Karpas-422 (cell line): ENCODE results near the gene GALNT1. TPM values are rescaled to one million over a fixed set of nuclear protein-coding genes. Genes with fewer than 3 reads are reported as not detected.

ENCODE experiments used
- DNase-seq: peaks from one replicate; pipeline ENCODE4 v3.0.0-alpha.2; 2015
- H2AFZ ChIP-seq: fragments of 200-600 bp; sonication (generic); 2 replicates; pipeline ENCODE4 v1.6.1; 2014; ENCODE audit warnings: antibody characterized with exemption, low read length, mixed read lengths
- H3K27ac ChIP-seq: fragments of 200-600 bp; sonication (generic); 2 replicates; pipeline ENCODE4 v1.5.1; 2014; ENCODE audit warnings: mild to moderate bottlenecking, low read length, moderate library complexity
- H3K27me3 ChIP-seq: fragments of 200-600 bp; sonication (generic); 2 replicates; pipeline ENCODE4 v1.6.1; 2014; ENCODE audit warnings: low read length, mixed read lengths
- H3K36me3 ChIP-seq: fragments of 200-600 bp; sonication (generic); 2 replicates; pipeline ENCODE4 v1.6.1; 2014; ENCODE audit warnings: low read length, mixed read lengths; ENCODE audit not compliant: insufficient read depth
- H3K4me1 ChIP-seq: fragments of 200-600 bp; sonication (generic); 2 replicates; pipeline ENCODE4 v1.6.1; 2014; ENCODE audit warnings: mild to moderate bottlenecking, low read length, mixed read lengths
- H3K4me2 ChIP-seq: fragments of 200-600 bp; sonication (generic); 2 replicates; pipeline ENCODE4 v1.6.1; 2014; ENCODE audit warnings: low read length, low read depth, mild to moderate bottlenecking; ENCODE audit not compliant: poor library complexity, severe bottlenecking
- H3K4me3 ChIP-seq: fragments of 200-600 bp; sonication (generic); 2 replicates; pipeline ENCODE4 v1.5.1; 2014; ENCODE audit warnings: mild to moderate bottlenecking, antibody characterized with exemption, low read length, mixed read lengths
- H3K79me2 ChIP-seq: fragments of 200-600 bp; sonication (generic); 2 replicates; pipeline ENCODE4 v1.6.1; 2014; ENCODE audit warnings: mild to moderate bottlenecking, low read length, mixed read lengths
- H3K9ac ChIP-seq: fragments of 200-600 bp; sonication (generic); 2 replicates; pipeline ENCODE4 v1.6.0; 2014; ENCODE audit warnings: low read length
- H3K9me2 ChIP-seq: fragments of 200-600 bp; sonication (generic), shearing (Covaris generic); replicated peaks from 2 replicates; pipeline ENCODE4 v1.6.0; 2014; ENCODE audit warnings: mild to moderate bottlenecking, low read length, moderate library complexity; ENCODE audit not compliant: insufficient read depth
- H3K9me3 ChIP-seq: fragments of 300-700, 200-600 bp; sonication (generic); 2 replicates; pipeline ENCODE4 v1.6.1; 2014; ENCODE audit warnings: low read length, mixed read lengths
- H4K20me1 ChIP-seq: fragments of 200-600 bp; sonication (generic); 2 replicates; pipeline ENCODE4 v1.6.1; 2014; ENCODE audit warnings: mild to moderate bottlenecking, antibody characterized with exemption, low read length, low read depth; ENCODE audit not compliant: insufficient read depth
- total RNA-seq: library from RNA; depleted of rRNA; stranded (reverse); fragments of >200 nt; shearing (Covaris generic); gene quantifications from 2 replicates; pipeline ENCODE4 v1.2.3, GENCODE V29; 2014; ENCODE audit warnings: low replicate concordance

Gene GALNT1
- total RNA-seq, 1 experiment from 2014 or later, result 259 TPM

DNA sequence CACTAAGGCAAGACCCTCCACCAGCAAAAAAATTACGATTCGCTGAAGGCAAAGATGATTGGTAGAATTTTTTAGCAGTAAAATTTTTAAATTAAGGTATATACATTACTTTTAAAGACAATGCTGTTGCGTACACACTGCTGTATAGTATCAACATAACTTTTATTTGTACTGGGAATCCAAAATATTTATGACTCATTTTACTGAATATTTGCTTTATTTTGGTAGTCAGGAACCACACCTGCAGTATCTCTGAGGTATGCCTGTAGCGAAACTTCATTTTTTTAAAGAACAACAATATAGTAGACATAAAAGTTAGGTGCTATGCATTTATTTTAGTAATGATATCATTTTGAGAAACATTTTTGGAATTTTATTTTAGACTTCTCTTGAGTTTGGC is 57.8 kb downstream of the GALNT1 start:
- Histone ChIP-seq H3K27ac (no peak overlapping the region), H4K20me1 (no peaks in the 10 kb centered on the region), H3K9ac (no peak overlapping the region), H3K9me2 (no peaks in the 10 kb centered on the region), H3K4me3 (no peak overlapping the region), H3K4me2 (no peak overlapping the region), H2AFZ (no peak overlapping the region), H3K27me3 (no peaks in the 10 kb centered on the region), H3K9me3 (peaks cover 2% of the 10 kb centered on the region; the same call in 1 of the 2 replicates), H3K4me1 (peaks cover 16% of the 10 kb centered on the region), H3K36me3 (peaks cover 70% of the 10 kb centered on the region), H3K79me2 (peaks cover 100% of the 10 kb centered on the region)
- DNase-seq, result no peak

DNA sequence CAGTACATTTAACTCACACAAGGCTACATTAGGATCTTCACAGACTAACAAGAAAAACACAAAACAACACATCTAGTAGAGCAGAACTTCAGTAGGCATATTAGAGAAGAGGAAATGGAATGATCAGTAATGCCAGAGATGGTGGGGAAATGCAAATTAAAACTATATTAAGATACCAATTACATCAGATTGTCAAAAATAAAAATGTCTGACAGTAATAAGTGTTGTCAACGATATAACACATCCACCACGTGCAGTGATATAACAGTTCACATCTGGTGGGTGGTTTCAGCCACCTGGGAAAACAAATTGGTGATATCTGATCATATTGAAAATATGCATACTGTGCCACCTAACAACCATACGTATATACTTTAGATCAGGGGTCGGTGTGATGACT is 59.9 kb downstream of the GALNT1 start:
- peak overlapping the region; percentile 51 for H3K27ac ChIP-seq
- H3K4me2 ChIP-seq, result no peak overlapping the region
- no peak overlapping the region for H3K4me3 ChIP-seq
- H4K20me1 ChIP-seq, result no peaks in the 10 kb centered on the region
- no peak overlapping the region for H3K9ac ChIP-seq
- no peak overlapping the region for H2AFZ ChIP-seq
- DNase-seq, result peak; percentile 73
- H3K9me2 ChIP-seq, result no peaks in the 10 kb centered on the region
- H3K9me3 ChIP-seq, result peaks cover 2% of the 10 kb centered on the region; the same call in 1 of the 2 replicates
- peaks cover 96% of the 10 kb centered on the region for H3K79me2 ChIP-seq
- peaks cover 54% of the 10 kb centered on the region for H3K36me3 ChIP-seq
- H3K27me3 ChIP-seq, result no peaks in the 10 kb centered on the region
- peaks cover 19% of the 10 kb centered on the region for H3K4me1 ChIP-seq

DNA sequence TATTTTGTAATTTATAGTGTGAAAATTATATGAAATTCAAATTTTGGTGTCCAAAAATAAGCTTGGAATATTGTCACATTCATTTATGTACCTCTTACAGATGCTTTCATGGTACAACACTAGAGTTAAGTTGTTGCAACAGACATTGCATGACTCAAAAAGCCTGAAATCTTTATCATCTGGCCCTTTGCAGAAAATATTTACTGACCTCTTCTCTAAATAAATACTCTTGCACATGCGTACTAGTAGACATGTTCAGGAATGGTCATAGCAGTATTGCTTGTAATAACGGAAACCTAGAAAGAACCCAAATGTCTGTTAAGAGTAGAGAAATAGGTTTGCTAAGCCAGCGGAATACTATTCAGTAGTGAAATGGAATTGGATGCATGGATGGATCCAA is 60.4 kb downstream of the GALNT1 start:
- peaks cover 2% of the 10 kb centered on the region; the same call in 1 of the 2 replicates for H3K9me3 ChIP-seq
- peaks cover 19% of the 10 kb centered on the region for H3K4me1 ChIP-seq
- H3K79me2 ChIP-seq, result peaks cover 96% of the 10 kb centered on the region
- H3K9ac ChIP-seq, result no peak overlapping the region
- H3K27ac ChIP-seq, result peak overlapping the region; percentile 51
- DNase-seq, result no peak
- no peak overlapping the region for H2AFZ ChIP-seq
- H3K36me3 ChIP-seq, result peaks cover 50% of the 10 kb centered on the region
- H3K9me2 ChIP-seq, result no peaks in the 10 kb centered on the region
- no peak overlapping the region for H3K4me3 ChIP-seq
- no peak overlapping the region for H3K4me2 ChIP-seq
- no peaks in the 10 kb centered on the region for H4K20me1 ChIP-seq
- H3K27me3 ChIP-seq, result no peaks in the 10 kb centered on the region

DNA sequence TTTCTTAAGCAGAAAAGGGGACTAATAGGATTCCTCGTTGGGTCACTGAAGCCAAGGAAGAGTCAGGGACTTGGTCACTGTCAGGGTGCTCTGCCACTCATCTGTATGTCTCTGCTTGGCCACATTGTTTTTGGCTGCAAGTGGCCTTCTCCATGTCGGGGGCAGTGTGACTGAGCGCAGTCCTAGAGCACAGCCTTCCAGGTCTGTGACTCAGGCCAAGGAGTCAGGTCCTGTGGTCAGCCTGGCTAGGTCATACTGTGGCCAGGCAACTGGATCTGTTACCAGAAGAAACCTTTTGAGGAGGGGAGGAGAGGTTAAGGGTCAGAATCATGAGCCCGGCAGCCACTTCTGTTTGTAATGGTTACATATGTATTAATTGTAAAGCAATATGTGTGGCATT is 61.3 kb downstream of the GALNT1 start:
- Histone ChIP-seq H2AFZ (no peak overlapping the region), H4K20me1 (no peaks in the 10 kb centered on the region), H3K27ac (no peak overlapping the region), H3K9me2 (no peaks in the 10 kb centered on the region), H3K79me2 (peaks cover 96% of the 10 kb centered on the region), H3K4me1 (peaks cover 19% of the 10 kb centered on the region), H3K36me3 (peaks cover 43% of the 10 kb centered on the region), H3K4me2 (no peak overlapping the region), H3K9ac (no peak overlapping the region), H3K9me3 (no peaks in the 10 kb centered on the region), H3K27me3 (no peaks in the 10 kb centered on the region), H3K4me3 (no peak overlapping the region)
- DNase-seq, result no peak

DNA sequence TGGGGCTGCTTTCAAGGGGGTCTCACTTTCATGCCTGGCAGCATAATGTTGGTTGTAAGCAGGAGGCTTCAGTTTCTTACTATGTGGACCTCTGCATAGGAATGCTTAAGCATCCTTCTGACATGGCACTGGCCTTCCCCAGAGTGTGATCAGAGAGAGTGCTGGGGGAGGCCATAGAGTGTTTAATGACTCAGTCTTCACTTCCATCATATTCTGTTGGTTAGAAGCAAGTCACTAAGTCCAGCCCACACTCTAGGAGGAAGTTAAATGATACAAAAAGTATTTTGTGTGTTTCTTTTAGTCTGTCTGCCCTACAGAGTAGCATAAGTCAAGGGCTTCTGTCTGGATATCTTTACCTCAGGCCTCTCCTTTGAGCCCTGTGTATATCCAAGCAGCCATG is 64.9 kb downstream of the GALNT1 start:
- H3K9me3 ChIP-seq, result no peaks in the 10 kb centered on the region
- H3K4me1 ChIP-seq, result peaks cover 14% of the 10 kb centered on the region
- H3K4me2 ChIP-seq, result no peak overlapping the region
- H3K27me3 ChIP-seq, result no peaks in the 10 kb centered on the region
- H3K79me2 ChIP-seq, result peaks cover 95% of the 10 kb centered on the region
- no peak overlapping the region for H3K4me3 ChIP-seq
- H3K27ac ChIP-seq, result 0 out of 2 replicates have a peak overlapping the region, but pooled peaks have one; percentile 1
- no peak overlapping the region for H2AFZ ChIP-seq
- H3K9ac ChIP-seq, result no peak overlapping the region
- H3K9me2 ChIP-seq, result no peaks in the 10 kb centered on the region
- no peak for DNase-seq
- peaks cover 17% of the 10 kb centered on the region for H3K36me3 ChIP-seq
- H4K20me1 ChIP-seq, result 0 out of 2 replicates have a peak, but pooled peaks cover 4% of the 10 kb centered on the region

DNA sequence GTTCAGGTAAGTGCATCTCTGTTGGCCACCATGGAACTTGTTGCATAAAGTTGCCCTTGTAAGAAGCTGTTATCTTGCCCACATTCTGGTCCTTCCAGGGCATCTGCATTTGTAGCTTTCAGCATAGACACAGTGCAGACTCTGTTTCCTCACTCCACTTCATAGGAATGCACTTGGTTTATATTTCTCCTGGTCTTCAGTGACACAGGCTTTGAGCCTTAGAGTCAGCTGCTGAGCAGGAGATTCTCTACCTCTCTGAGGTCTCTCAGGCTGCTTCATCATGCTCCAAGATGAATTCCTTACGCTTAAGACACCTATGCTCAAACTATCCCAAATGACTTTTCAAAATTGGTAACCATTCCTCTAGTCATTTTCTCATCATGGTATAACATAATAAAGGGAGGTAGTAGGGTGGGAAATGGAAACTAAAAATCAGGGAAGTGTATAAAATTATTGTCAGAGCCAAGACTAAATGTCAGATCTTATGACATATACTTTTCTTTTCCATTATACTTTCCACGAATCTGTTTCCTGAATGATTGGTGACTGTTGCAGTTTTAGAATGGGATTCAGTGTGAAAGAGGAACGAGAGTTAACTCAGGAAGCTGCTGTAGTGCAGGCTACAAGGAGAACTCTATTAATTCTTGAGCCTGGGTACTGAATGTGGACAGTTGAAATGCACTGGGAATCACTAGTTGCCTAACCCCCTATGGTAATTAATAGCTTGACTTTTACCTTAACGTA is 72.0 kb downstream of the GALNT1 start:
- peaks cover 97% of the 10 kb centered on the region for H3K79me2 ChIP-seq
- 0 out of 2 replicates have a peak, but pooled peaks cover 4% of the 10 kb centered on the region for H4K20me1 ChIP-seq
- H3K36me3 ChIP-seq, result peaks cover 33% of the 10 kb centered on the region
- H3K4me2 ChIP-seq, result peak overlapping the region; percentile 4
- no peak overlapping the region for H2AFZ ChIP-seq
- no peaks in the 10 kb centered on the region for H3K27me3 ChIP-seq
- peaks cover 58% of the 10 kb centered on the region for H3K4me1 ChIP-seq
- H3K9me3 ChIP-seq, result no peaks in the 10 kb centered on the region
- H3K9me2 ChIP-seq, result no peaks in the 10 kb centered on the region
- H3K4me3 ChIP-seq, result no peak overlapping the region
- no peak for DNase-seq
- peak overlapping the region; percentile 40; the same call in 1 of the 2 replicates for H3K27ac ChIP-seq
- H3K9ac ChIP-seq, result no peak overlapping the region

DNA sequence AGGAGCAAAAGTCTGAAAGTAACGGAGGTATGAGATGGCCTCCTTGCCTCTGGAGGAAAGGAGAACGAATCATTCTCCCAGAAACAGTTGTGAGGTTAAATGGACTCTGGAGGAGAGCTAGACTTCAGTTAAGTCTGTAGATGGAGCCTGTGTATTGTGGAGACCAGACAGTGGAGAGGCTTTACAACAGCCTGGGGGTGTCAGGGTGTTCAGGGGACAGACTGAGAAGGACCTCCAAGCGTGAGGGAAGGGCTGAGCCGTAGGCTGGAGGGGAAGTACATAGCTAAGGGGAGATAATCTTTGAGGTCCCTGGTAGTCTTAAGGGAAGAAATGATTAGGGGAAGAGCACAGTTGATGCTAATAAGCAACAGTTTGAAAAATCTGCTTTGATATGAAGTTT is 76.6 kb downstream of the GALNT1 start:
- Histone ChIP-seq H3K9me3 (no peaks in the 10 kb centered on the region), H4K20me1 (no peaks in the 10 kb centered on the region), H3K9ac (no peak overlapping the region), H3K27me3 (no peaks in the 10 kb centered on the region), H3K36me3 (peaks cover 48% of the 10 kb centered on the region), H3K4me3 (no peak overlapping the region), H3K4me1 (peaks cover 67% of the 10 kb centered on the region), H2AFZ (no peak overlapping the region), H3K79me2 (peaks cover 98% of the 10 kb centered on the region), H3K27ac (peak overlapping the region; percentile 17), H3K4me2 (no peak overlapping the region), H3K9me2 (no peaks in the 10 kb centered on the region)
- no peak for DNase-seq

DNA sequence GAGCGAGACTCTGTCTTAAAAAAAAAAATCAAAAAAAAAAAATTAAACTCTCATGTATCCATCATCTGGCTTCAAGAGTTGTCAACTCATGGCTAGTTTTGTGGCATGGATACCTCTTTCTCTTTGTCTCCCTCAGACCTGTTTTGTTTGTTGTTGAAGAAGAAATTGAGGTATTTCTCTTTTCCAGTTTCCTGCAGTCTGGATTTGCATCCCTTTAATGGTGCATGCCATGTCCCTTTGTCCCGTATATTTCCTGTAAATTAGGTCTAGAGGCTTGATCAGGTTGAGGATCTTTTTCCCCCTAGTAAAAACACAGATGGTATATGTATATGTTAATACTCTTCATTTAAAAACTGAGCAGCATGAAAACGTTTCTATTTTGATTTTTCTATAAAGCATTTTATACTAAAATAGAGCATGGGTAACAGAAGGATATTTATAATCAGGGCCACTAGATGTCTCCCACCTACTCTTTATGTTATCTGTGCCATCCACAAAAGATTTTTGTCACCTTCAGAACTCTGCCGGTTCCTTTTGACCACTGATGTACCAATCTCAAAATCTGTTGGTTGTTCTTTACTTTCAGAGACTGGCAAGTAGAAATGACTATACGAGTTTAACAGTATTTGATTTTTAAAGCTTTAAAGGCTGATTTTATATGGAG is 80.1 kb downstream of the GALNT1 start:
- no peaks in the 10 kb centered on the region for H4K20me1 ChIP-seq
- H3K4me3 ChIP-seq, result no peak overlapping the region
- H3K79me2 ChIP-seq, result peaks cover 98% of the 10 kb centered on the region
- DNase-seq, result peak; percentile 55
- H3K27me3 ChIP-seq, result no peaks in the 10 kb centered on the region
- H3K9ac ChIP-seq, result no peak overlapping the region
- H2AFZ ChIP-seq, result no peak overlapping the region
- peak overlapping the region; percentile 29 for H3K27ac ChIP-seq
- H3K4me2 ChIP-seq, result no peak overlapping the region
- no peaks in the 10 kb centered on the region for H3K9me3 ChIP-seq
- no peaks in the 10 kb centered on the region for H3K9me2 ChIP-seq
- peaks cover 55% of the 10 kb centered on the region for H3K36me3 ChIP-seq
- peaks cover 43% of the 10 kb centered on the region for H3K4me1 ChIP-seq
